CD4-positive, alpha-beta T cell (primary cell): ENCODE measurements around the gene MPG. TPM values are rescaled to one million over a fixed set of nuclear protein-coding genes. Genes with fewer than 3 reads are reported as not detected.
"Not testable (repeated sequence)": the region's sequence is repeated elsewhere in the genome, so short reads cannot be mapped to it uniquely, and the experiment has no call there.

ENCODE experiments used
- ATAC-seq: fragments of 200-7000 bp; cut with Tn5 transposase; one replicate; pipeline ENCODE4 v1.10.0; 2022; ENCODE audit warnings: mild to moderate bottlenecking; ENCODE audit not compliant: poor library complexity
- CTCF ChIA-PET: fragments of 350-600 bp; sonication (Branson Sonifier 250); formaldehyde crosslinking; loops from one replicate; lab custom pipeline; 2021; ENCODE audit warnings: antibody characterized with exemption, inconsistent platforms; lab: Charles Lee
- POLR2A ChIA-PET: fragments of 350-600 bp; sonication (Branson Sonifier 250); formaldehyde crosslinking; loops from one replicate; lab custom pipeline; 2021; ENCODE audit warnings: antibody characterized with exemption, inconsistent platforms; lab: Charles Lee
- DNase-seq, 14 experiments: peaks; one replicate each; pipeline ENCODE4 v3.0.0-alpha.2; 2013 to 2020; ENCODE audit warnings: mixed read lengths in 2 of 14
- H3K27ac ChIP-seq, 2 donors: one replicate each; pipeline versions ENCODE4 v1.5.1 to v1.7.0; 2013; ENCODE audit warnings: low read length in 2 of 2, low read depth in 1 of 2, mild to moderate bottlenecking in 1 of 2
- H3K27me3 ChIP-seq, 2 experiments: 1 replicate in 1 of 2; 2 replicates in 1 of 2; pipeline versions ENCODE4 v1.6.1 to v1.7.0; 2013; ENCODE audit warnings: low read length in 2 of 2, control low read depth in 1 of 2, mild to moderate bottlenecking in 1 of 2, moderate library complexity in 1 of 2; ENCODE audit not compliant: insufficient read depth in 2 of 2, control insufficient read depth in 1 of 2
- H3K36me3 ChIP-seq: one replicate; pipeline ENCODE4 v1.6.1; 2013; ENCODE audit warnings: low read length, control low read depth; ENCODE audit not compliant: insufficient read depth
- H3K4me1 ChIP-seq: one replicate; pipeline ENCODE4 v1.6.1; 2013; ENCODE audit warnings: low read length, control low read depth; ENCODE audit not compliant: insufficient read depth
- H3K4me3 ChIP-seq: one replicate; pipeline ENCODE4 v1.5.1; 2013; ENCODE audit warnings: mild to moderate bottlenecking, low read length, moderate library complexity
- H3K9me3 ChIP-seq, 2 experiments: 1 replicate in 1 of 2; 2 replicates in 1 of 2; pipeline versions ENCODE4 v1.6.1 to v1.7.0; 2013; ENCODE audit warnings: low read length in 2 of 2, mild to moderate bottlenecking in 2 of 2, control low read depth in 1 of 2, moderate library complexity in 1 of 2; ENCODE audit not compliant: control insufficient read depth in 1 of 2, insufficient read depth in 1 of 2
- H3K27ac Mint-ChIP-seq: one replicate; pipeline ENCODE4 v1.8.0; 2020; ENCODE audit warnings: mixed read lengths
- H3K27me3 Mint-ChIP-seq: one replicate; pipeline ENCODE4 v1.8.0; 2021; ENCODE audit warnings: mixed read lengths
- H3K36me3 Mint-ChIP-seq: one replicate; pipeline ENCODE4 v1.8.0; 2021; ENCODE audit warnings: low read depth, mixed read lengths
- H3K4me1 Mint-ChIP-seq: one replicate; pipeline ENCODE4 v1.8.0; 2021; ENCODE audit warnings: low read depth, mixed read lengths
- H3K4me3 Mint-ChIP-seq: one replicate; pipeline ENCODE4 v1.8.0; 2020; ENCODE audit warnings: mild to moderate bottlenecking, mixed read lengths
- H3K9me3 Mint-ChIP-seq: one replicate; pipeline ENCODE4 v1.8.0; 2020; ENCODE audit warnings: mixed read lengths
- CTCF ChIP-seq: fragments of 200-600 bp; IDR thresholded peaks from one replicate; pipeline ENCODE4 v1.8.0; 2022; ENCODE audit warnings: antibody characterized with exemption, mild to moderate bottlenecking
- intact Hi-C, 2 experiments: fragments of 100-400 bp; cut with DNase I in 1 of 2; cut with micrococcal nuclease in 1 of 2; formaldehyde crosslinking; loops; one replicate each; pipeline versions ENCODE4 v1.15.1 to v1.9.0; 2023 to 2025; cut with DNase I, micrococcal nuclease
- total RNA-seq, 174 experiments: library from RNA in 2 of 174; stranded (reverse) in 2 of 174; gene quantifications; one replicate each; pipeline ENCODE4 v1.2.3 and lab custom pipeline; 2021 to 2026

MPG gene
- total RNA-seq, 2 experiments from 2014 or later, result 14.1 to 17.1 TPM

- ChIA-PET CTCF (no interaction called here), POLR2A (interaction anchor here (1.8 kb wide), 1 partner anchor 13 kb away, joined by 4 read pairs; no protein-coding TSS in a partner anchor)
- Mint-ChIP-seq H3K9me3 (no peaks in the 10 kb centered on the region), H3K4me1 (peaks cover 11% of the 10 kb centered on the region), H3K27me3 (no peaks in the 10 kb centered on the region), H3K27ac (no peak overlapping the region), H3K4me3 (no peak overlapping the region), H3K36me3 (peaks cover 46% of the 10 kb centered on the region)
- no peak for TF ChIP-seq CTCF
- Histone ChIP-seq H3K4me1 (peaks cover 5% of the 10 kb centered on the region), H3K27ac (no peak overlapping the region), H3K9me3 (no peaks in the 10 kb centered on the region), H3K36me3 (peaks cover 6% of the 10 kb centered on the region), H3K27me3 (no peaks in the 10 kb centered on the region), H3K4me3 (no peak overlapping the region)
- no peak for ATAC-seq
- no peak for DNase-seq
- intact Hi-C loops, result no loop called here
Observed at GRCh38 chr16:119835-120491, 41.9 kb downstream of the MPG start.

GRCh38 chr16:120756-121155 lies 42.7 kb downstream of the MPG start:
- H3K27me3 Mint-ChIP-seq, result no peaks in the 10 kb centered on the region

GRCh38 chr16:122361-122760 lies 44.3 kb downstream of the MPG start:
- Mint-ChIP-seq H3K4me3 (no peak overlapping the region), H3K27ac (no peak overlapping the region), H3K4me1 (peaks cover 11% of the 10 kb centered on the region), H3K27me3 (no peaks in the 10 kb centered on the region), H3K9me3 (no peaks in the 10 kb centered on the region), H3K36me3 (peaks cover 31% of the 10 kb centered on the region)
- H3K9me3 ChIP-seq, result no peaks in the 10 kb centered on the region
- no peak overlapping the region for H3K4me3 ChIP-seq
- H3K27ac ChIP-seq, result no peak overlapping the region
- no peak for ATAC-seq
- intact Hi-C loops, result loop anchor here in 1 of 2 experiments (1.0 kb wide), 1 partner anchor 236 kb away; no protein-coding TSS in a partner anchor
- no peaks in the 10 kb centered on the region for H3K27me3 ChIP-seq
- POLR2A ChIA-PET, result no interaction called here
- H3K4me1 ChIP-seq, result peaks cover 5% of the 10 kb centered on the region
- TF ChIP-seq CTCF, result no peak
- DNase-seq, result no peak
- CTCF ChIA-PET, result no interaction called here
- H3K36me3 ChIP-seq, result peaks cover 2% of the 10 kb centered on the region

More at GRCh38 chr16:120756-121155, 42.7 kb downstream of the MPG start:
- Mint-ChIP-seq H3K36me3 (peaks cover 41% of the 10 kb centered on the region), H3K4me1 (peaks cover 11% of the 10 kb centered on the region), H3K4me3 (no peak overlapping the region), H3K27ac (no peak overlapping the region), H3K9me3 (no peaks in the 10 kb centered on the region)
- intact Hi-C loops, result no loop called here
- ATAC-seq (no peak), DNase-seq (no peak)
- no peak for TF ChIP-seq CTCF
- Histone ChIP-seq H3K4me1 (peaks cover 5% of the 10 kb centered on the region), H3K27ac (no peak overlapping the region), H3K27me3 (no peaks in the 10 kb centered on the region), H3K36me3 (peaks cover 6% of the 10 kb centered on the region), H3K4me3 (no peak overlapping the region), H3K9me3 (no peaks in the 10 kb centered on the region)
- ChIA-PET POLR2A (no interaction called here), CTCF (no interaction called here)

GRCh38 chr16:123558-124350 lies 45.7 kb downstream of the MPG start:
- H3K4me3 Mint-ChIP-seq, H3K27ac Mint-ChIP-seq, intact Hi-C loops, H3K9me3 Mint-ChIP-seq, H3K27me3 Mint-ChIP-seq, H3K4me1 Mint-ChIP-seq, H3K36me3 ChIP-seq, CTCF ChIA-PET, H3K4me1 ChIP-seq, H3K27me3 ChIP-seq, H3K4me3 ChIP-seq, ATAC-seq, H3K9me3 ChIP-seq, H3K27ac ChIP-seq: not testable (repeated sequence)
- peaks cover 23% of the 10 kb centered on the region for H3K36me3 Mint-ChIP-seq
- peak in 3 of 14 experiments; percentile 15 to 57 (median 32) for DNase-seq
- POLR2A ChIA-PET, result interaction anchor here (0.6 kb wide), 1 partner anchor 66 kb away, joined by 3 read pairs; no protein-coding TSS in a partner anchor
